DMS79 treated with DMSO at 0.1 percent for 48 hours (cell line): ENCODE results near the gene AANAT.

Source experiments
- DNase-seq: peaks from one replicate; lab custom pipeline; 2025; lab: John Stamatoyannopoulos, UW

The AANAT gene

GRCh38 chr17:76442341-76443338, 24.8 kb upstream of the AANAT start:
- no peak for DNase-seq

DNA sequence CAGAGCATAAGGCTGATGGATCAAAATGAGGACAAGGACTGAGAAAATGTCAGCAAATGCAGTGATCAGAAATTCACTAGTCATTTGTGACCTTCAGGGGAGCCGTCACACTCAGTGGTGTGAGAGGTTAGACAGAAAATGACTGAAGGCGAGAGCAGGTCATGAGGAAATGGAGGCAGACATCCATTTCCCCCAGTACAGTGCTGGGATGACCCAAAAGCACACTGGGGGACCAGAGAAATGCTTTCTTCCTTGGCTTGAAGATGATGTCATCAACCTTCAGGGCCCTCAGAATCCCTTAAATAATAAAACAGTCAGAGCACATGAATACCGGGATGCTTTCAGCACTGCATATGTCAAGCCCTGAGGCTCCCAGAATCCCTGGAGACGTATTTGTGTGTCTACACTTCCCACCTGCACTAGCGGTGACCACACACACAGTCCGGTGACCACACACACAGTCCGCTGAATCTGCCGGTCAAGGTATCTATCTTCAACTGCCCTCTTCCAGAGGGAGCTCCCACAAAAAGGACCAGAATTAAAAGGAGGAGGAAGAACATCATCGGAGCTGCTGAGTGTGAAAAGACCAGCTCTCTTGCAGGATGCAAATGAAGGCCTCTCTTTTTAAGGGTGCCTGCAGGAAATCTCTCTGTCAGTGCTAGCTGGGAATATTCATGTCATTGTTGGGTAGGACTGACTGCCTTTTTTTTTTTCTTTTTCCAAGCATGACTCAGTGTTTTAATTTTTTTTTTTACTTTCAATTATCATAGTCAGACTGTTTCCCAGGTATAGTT, 22.7 kb upstream of the AANAT start:
- DNase-seq: no peak

GRCh38 chr17:76445697-76446448, 21.5 kb upstream of the AANAT start:
- no peak for DNase-seq

DNA sequence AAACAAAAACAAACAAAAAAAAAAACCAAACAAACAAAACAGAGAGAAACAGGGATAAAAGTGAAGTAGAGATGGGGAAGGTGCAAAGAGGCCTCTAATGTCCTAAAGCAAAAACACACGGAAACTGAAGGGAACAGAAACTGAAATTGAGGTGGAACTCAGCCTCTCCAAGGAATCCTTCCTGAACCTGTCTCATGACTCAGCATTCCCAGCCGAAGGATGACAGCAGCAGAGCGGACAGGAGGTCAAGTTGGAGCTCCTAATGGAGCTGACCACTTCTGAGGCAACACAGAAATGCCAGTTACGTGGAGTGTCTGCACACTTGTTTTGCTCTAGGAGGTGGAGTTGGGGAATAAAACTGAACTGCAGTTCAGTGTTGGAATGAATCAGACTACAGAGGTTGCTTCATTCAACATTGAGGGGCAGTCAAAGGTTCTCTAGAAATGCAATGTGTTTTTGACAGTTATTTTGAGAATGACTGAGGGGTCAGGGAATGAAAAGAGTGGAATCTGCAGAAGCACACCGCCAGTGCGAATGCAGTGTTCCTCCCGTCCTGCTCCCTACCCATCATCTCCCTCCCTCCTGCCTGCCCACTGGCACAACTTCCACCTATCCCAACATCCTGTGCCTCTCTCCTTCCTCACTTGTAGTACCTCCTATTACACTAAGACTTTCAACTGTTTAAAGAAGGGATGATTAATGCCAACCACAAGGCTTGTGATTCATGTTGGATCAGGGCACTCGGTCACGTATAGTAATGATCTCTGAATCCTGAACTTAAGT, 20.8 kb upstream of the AANAT start:
- no peak for DNase-seq

DNA sequence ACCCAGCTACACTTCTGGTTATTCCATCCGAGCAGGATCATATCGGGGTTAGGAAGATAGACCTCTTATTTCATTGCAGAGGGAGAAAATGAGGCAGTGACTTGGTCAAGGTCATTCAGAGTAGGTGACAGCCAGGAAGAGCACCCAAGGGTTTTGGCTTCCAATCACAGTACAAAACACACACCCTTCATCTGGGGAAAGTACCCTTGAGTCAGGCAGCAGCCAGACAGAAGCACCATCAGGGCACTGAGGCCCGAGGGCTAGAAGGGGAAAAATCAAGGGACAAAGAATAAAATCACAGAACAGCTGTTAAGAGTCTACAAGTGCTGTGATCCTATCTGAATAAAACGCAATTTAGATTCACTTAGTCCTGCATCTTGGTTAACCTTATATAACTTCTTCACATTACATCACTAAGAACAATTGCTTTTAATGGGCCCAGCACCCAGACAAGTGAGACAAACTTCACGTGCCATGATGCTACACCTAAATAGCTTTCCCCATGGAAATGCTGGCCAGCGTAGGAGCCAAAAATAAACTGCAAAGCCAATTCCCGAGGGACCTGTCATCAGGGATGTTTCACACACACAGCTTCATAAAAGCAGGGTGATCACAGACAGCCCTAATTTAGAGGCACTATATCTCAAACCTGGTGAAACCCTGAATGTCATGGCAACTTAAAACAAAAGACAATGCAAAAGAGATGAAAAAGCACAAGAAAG, 19.3 kb upstream of the AANAT start:
- DNase-seq: no peak

GRCh38 chr17:76449126-76449525, 18.3 kb upstream of the AANAT start:
- no peak for DNase-seq

DNA sequence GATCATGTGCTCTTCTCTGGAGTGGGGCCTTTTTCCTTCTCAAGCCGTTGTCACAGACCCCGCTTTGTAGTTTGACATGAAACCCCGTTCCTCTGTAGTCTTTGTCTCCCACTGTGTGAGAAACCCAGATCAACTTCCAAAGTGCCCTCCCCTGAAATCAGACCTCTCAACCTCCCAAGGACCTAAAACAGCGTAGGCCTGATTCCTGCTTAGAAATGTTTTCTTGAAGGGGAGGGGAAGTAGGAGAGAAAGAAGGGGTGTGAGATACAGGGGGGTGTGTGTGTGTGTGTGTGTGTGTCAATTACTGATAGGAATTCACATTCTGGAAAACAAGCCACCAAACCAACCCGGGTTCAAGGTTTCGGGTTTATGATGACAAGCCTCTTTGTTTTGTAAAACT, 15.9 kb upstream of the AANAT start:
- no peak for DNase-seq

GRCh38 chr17:76452127-76452659, 15.2 kb upstream of the AANAT start:
- DNase-seq: no peak

GRCh38 chr17:76452660-76453430, 14.6 kb upstream of the AANAT start, which contains the start of gene UBE2O:
Gene UBE2O, minus strand, starts transcription at chr17:76453152. Its CDS starts 11 bp downstream, at chr17:76453141.
- DNase-seq: peak; percentile 59

GRCh38 chr17:76453431-76453743, 14.0 kb upstream of the AANAT start:
- DNase-seq: no peak

GRCh38 chr17:76458580-76459490, 8.6 kb upstream of the AANAT start:
- peak; percentile 32 for DNase-seq

- no peak for DNase-seq
Measured at GRCh38 chr17:76459674-76460073, 7.7 kb upstream of the AANAT start.

GRCh38 chr17:76461765-76462555, 5.4 kb upstream of the AANAT start:
- DNase-seq: no peak

DNA sequence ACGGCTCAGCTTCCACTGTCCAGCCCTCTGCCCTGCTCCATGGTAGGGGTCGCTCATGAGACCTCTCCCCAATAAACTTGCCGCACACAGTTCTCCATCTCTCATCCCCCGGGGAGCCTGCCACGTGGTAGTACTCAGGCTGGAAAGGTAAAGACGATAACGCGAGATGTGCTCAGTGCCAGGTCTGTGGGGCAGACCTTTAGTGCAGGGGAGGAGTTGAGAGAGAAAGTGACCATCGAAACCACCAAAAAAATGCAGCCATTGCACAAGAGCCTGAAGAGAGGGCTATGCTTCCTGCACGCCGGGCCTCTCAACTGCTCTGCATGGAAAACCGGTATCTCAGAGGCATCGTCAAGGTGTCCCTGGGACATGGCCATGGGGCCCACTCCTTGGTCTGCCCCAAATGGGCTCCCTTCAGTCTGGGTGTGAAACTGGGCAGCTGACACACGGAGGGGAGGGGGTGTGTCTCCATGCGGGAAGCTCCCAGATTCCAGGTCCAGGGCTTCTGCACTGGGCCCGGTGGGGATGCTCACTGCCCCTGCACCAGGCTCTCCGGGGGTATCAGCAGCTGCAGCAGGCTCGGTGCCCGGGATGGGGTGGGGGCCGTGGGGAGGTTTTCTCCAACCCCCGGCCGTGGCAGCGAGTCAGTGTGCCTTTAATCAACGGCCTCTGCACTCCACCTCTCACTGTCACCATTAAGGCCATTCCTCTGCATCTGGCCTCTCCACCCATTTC, 4.7 kb upstream of the AANAT start:
- DNase-seq: no peak

GRCh38 chr17:76466775-76467130, 650 bp upstream of the AANAT start:
- no peak for DNase-seq

- DNase-seq: no peak
Measured at GRCh38 chr17:76467809-76468633, 618 bp downstream of the AANAT start.
